Hematopoietic multipotent progenitor cell treated with erythropoietin and hydrocortisone succinate and interleukin-3 and kit ligand, for 6 days (in vitro differentiated cells): ENCODE measurements around the gene CCDC15.

Experiments used
- DNase-seq: peaks from one replicate; pipeline ENCODE4 v3.0.0-alpha.2; 2015

CCDC15 gene

DNA sequence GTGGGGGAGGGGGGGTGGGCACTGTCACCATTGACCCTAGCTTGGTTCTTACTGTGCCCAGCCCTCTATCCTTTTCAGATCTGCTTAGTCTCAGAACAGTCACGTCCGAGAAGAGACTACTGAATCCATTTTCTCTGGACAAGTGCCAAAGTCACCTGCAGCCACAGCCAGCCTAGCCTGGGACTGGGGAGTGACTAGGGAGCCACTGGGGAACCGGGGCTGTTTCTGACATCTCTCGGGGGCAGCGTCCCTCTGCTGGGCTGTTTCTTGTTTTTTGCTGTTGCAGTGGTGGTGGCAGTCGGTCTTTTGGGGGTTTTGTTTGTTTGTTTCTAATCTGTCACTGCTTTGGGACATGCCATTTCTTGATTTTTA lies 117.8 kb downstream of the CCDC15 start:
- no peak for DNase-seq

DNA sequence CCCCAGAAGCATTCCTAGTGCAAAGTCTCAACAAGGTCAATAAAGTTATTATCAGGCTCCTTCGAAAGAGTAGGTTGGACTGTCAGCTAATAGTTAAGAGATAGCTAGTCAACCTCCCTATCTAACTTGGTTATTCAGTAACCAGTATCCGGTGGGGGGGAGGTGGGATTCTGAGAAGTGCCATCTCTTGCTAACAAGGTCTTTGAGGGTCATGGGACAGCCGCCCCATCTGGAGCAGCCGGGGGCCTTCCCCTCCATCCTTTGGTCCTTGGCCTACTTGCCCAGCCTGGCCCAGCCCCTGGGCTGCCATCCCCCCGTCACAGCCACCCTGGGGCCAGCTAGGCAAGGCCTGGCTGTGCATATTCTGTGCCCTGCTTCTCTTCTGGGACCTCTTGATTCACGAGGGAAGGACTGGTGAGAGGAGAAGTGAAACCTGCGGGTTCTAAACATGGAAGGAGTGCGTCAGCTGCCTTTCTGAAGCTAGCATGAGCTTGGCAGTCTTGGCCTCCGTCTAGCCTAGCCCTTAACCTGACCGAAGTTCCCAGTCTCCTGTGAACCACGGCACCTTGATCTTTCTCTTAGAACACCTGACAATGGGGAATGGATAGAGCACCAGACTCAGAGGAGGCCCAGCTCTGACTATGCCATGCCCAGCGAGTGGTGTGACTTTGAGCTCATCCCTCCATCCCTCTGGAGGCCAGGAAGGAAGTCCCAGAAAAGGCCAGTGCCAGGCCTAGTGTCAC lies 118.4 kb downstream of the CCDC15 start:
- DNase-seq, result no peak

DNA sequence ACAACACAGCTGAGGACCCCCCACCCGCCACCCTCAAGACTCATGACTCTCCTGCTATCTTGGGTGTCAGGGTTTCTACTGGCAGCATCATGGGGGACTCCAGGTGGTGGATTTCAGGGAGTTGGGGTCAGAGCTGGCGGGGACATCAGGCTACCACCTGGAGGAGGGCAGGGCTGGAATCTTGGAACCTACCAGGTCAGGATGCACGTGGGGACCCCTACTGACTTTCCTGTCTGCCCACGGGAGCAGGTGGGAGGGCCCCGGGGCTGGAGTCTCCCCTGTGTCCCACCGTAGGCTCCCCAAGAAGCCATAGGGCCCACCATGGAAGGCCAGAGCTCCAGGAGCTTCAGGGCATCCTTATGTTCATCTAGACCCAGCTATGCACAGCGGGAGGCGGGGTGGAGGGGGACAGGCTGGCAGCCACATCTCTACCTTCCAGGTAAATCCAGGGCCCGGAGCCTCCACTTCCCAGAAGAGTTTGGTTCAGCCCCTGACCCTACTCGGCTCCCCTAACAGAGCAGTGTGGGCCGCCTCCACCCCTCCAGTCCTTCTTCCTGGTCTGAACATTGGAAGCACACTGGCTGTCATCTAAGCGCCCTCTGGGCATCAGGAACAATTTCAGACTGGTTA lies 119.1 kb downstream of the CCDC15 start:
- DNase-seq, result no peak

DNA sequence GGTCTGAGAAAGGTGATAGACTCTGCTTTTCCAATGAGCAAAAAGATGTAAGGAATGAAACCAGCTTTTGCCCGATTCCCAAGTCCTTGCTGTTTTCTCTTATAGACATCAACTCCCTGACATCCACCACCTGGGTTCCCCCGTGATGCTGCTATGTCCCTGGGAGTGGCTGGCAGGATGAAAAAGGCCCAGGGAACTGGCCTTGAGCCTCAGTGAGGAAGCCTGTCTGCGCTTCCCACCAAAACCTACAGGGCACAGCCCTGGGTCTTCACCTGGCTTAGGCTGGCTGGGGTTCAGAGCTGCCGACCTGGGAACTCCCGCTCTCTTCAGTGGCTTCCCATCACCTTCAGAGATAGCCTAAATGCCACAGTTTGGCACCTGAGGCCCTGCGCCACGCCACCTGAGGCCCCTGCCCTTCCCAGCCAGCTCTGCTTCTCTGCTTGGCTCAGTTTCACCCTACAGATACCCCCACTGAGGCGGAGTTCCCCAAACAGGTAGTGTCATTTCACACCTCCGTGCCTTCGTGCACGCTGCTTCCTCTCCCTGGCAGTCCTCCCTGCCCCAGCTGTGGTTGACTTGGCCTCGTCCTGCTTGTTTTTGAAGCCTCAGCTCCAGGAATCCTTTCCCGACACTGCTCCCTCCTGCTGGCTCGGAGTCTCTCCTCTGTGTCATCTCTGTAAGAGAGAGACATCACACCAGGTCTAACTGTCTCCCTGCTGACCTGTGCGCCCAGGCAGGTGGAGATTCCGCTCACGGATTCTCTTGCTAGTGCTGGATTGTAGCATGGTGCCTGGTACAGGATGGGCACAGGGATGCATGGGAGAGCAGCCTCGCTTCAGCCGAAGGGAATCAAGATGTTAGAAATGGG lies 119.8 kb downstream of the CCDC15 start:
- no peak for DNase-seq

DNA sequence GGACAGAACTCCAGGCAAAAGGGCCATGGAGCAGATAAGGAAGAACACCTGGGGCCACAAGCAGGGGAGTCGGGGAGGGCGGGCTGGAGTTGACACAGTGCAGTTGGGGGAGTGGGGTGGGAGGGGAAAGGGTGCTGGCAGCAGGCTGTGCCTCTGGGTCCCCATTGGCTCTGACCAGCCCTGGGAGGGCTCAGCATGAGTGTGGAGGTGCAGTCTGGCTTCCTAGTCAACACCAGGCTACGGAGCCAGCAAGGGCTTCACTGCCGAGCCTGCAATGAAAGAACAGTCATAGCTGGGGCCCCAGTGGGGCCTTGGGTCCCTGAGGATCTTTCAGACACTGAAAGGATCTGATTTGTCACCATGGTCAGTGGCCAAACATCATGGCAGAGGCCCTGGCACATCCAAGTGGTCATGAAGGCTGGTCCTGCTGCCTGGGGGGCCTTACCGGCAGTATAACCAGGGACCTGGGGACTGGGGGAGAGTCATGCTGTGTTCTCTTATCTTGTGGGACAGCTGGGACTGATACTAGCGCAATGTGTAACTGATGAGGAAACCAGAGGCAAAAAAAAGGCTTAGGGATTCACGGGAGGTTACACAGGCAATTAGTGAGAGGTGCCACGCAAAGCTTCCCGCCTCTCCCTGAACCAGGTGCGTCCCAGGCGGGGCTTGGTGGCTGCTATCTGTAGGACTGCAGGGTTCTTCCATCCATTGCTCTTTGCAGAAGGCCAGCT lies 120.7 kb downstream of the CCDC15 start:
- DNase-seq, result no peak

DNA sequence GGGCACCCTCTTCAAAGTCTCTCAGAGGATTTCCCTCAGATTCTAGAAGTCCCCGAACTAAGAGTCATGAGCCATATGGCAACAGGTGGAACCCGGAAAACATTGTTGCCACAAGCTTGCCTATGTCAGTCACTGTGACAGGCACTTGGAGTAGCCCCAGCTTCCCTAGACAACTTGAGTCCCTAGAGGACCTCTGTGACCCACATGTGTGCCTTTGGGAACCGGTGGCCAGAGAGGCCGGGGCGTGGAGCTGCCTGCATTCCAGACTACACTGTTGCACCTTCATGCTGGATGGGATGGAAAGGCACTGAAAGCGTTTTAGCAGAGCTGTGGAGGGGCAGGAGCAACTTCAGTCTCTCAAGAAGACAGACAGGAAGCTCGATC lies 121.2 kb downstream of the CCDC15 start:
- DNase-seq, result no peak

DNA sequence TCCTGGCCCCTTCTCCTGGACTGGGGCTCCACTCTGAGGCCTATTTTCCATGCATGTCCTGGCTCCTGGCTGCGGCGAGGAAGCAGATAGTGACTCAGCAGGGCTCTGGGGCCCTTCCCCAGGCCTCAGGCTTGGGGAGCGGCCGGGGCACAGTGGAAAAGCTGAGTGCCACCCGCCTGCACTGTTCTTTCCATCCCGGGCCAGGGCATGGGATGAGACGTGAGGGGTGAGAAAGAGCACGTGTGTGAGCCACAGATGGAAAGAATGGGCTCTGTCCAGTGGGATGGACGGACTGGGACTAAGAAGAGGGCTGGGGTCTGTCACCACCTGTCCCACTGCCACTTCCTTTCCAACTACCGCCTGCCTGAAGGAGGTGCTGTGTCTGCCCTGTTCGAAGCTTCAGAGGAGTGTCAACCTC lies 121.9 kb downstream of the CCDC15 start:
- no peak for DNase-seq

DNA sequence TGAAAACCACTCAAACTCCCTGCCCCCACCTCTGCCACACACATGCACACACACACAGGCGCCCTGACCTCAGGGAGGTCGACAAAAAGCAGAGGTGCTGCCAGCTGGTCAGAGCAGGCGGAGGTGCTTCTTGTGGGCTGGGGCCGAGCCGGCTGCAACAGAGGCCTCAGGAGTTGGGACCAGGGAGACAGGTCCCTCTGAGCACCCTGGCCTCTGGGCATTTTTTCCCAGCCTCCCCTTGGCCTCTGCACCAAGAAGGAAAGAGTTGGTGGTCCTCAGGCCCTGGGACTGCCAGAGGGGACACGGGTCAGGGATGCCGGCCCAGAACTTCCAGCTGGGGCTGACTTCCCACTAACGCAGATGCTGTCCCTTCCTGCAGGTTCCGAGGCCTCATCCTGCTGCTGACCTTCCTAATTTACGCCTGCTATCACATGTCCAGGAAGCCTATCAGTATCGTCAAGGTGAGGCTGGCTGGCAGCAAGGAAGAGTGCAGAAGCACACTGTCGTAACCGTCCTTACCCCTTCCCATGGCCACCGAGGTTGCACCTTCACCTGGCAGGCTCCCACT lies 122.5 kb downstream of the CCDC15 start:
- DNase-seq, result no peak

DNA sequence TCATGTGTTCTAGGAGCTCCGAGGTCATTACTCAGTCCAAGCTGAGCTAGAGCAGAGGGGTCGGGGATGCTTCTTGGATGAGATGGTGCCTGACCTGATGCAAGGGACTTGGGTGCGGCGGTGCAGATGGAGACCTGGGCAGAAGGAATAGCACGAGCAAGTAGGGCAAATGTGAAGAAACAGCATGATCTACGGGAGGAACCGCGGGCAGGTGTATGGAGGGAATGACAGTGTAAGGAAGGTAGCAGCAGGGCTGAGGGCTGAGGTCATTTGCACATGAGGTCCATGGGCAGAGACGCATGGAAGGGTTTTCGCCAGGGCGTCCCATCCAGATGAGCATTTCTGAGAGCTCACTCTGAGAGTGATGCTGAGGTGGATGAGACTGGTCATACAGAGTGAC lies 124.0 kb downstream of the CCDC15 start:
- no peak for DNase-seq

DNA sequence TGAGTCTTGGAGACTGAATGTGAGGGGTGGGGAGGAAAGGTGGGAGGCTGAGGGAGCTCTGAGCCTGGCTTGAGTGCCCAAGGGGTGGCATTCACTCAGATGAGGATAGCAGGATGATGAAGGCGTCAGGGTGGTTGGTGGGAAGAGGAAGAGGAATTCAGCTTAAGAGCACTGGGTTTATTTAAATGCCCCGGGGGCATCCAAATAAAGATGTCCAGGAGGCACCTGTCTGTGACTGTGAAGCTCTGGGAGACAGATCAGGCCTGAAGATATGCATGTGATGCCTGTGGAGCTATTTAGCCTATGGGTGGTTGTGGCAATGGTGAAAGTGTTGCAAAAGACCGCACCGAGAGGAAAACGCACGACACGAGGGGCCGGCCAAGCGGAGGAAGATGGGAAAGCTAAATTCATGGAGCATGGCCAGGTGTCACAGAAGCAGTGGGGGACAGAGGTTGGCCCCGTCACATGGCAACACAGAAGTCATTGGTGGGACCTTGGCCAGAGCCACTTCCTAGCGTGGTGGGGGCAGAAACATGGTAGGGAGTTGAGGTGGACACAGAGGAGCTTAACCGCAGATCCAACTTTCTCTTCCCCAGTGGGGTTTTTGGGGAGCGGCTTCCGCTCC lies 124.6 kb downstream of the CCDC15 start:
- no peak for DNase-seq

DNA sequence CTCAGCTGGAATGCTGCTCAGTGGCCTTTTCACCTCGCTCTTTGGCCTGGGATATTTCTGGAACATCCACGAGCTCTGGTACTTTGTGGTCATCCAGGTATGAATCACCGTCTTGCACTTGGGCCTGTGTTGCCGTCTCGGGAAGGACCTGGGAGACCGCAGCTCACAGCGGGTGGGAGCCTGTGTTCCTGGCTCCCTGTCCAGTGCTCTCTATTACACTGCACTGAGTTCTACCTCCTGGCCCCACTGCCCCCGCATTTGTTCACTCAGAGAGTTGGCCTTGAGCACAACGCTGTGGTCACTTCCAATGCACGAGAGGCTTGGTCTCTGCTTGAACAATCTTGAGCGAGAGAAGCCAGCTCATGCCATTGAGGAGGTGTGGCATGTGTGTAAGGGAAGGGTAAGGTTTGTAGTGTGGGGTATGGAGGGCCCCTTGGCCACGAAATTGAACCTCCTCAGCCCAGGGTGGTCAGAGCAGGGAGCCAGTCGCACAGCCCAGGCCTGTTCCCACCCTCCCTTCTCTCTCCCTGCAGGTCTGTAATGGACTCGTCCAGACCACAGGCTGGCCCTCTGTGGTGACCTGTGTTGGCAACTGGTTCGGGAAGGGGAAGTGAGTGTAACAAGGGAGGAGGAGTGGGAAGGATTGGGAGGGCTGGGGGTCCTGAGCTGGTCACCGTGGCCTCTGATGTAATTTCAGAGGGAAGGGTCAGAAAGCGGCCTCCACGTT lies 125.3 kb downstream of the CCDC15 start:
- DNase-seq, result no peak

DNA sequence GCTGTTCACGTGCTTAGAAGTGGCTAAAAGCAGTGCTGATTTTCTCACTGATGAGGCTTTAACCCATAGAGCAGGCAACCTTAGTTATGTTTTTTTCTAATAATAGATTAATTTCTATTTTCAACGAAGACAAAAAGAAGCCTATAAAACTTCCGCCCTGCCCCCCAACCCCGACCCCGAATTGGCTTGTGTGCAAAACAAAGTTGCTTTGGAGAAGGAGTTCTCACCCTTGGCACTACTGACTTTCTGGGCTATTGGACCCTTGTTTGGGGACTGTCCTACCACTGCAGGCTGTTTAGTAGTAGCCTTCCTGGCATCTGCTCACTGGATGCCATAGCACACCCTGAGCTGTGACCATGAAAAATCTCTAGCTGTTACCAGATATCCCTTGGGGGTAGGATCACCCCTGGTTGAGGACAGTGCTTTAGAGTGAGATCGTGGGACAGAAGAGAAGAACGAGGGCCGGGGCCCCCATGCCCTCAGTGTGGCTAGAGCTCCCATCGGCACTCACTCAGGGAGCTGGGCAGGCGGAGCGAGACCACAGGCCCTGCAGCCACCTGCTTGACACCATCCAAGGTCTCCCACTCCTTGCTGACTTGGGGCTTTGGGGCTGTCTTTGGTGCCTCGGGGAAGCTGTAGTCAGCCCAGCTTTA lies 126.0 kb downstream of the CCDC15 start:
- DNase-seq, result no peak

DNA sequence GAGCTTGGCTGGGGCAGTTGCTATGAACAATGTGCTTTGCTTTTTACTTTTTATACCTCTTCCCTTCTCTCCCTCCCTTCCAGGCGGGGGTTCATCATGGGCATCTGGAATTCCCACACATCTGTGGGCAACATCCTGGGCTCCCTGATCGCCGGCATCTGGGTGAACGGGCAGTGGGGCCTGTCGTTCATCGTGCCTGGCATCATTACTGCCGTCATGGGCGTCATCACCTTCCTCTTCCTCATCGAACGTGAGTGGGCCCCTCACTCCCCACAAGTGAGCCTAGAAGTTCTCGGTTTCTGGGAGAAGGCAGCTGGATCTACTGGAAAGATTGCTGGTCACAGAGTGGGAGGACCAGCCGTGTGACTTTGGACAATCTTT lies 126.5 kb downstream of the CCDC15 start:
- no peak for DNase-seq

DNA sequence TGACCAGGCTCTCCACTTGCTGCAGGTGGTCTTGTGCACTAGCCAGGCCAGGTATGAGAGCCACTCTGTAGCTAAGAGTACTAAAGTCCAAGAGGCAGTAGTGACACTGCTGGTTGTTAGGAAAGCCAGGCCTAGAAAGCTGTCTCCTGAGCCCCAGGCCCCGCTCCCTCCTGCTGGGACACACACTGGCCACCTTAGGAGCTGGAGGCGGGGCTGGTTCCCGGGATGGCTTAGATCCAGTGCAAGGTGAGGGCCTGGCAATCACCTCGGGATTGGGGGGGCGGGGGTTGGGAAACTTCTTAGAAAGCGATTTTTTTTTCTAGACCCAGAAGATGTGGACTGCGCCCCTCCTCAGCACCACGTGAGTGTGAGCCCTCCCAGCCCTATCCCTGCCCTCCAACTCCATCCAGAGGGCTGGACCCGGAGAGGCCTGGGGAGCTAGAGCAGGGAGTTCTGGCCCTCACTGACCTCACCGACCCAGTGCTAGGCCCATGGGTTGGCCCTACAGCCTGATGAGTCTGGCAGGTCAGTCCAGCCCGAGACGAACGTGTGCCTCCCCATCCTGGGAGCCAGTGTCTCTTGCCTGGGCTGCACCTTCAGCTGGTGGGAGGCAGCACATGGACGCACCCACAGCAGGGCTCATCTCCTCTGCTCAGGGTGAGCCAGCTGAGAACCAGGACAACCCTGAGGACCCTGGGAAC lies 127.2 kb downstream of the CCDC15 start:
- no peak for DNase-seq

DNA sequence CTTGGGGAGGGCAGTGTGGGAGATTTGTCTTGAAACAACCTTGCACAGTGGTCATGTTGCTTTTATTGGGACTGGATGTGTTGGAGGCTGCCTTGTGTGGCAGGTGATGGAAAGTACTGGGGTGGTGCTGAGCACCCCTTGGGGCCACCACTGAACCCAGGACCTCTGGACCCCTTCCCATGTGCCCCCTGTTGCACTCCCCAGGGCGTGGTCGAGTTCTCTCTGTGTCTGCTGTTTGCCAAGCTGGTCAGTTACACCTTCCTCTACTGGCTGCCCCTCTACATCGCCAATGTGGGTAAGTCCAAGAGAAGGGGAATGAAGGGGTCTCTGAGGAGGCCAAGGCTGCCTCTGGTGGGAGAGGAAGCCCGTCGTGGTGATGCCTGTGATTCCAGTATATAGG lies 128.0 kb downstream of the CCDC15 start:
- DNase-seq, result no peak

DNA sequence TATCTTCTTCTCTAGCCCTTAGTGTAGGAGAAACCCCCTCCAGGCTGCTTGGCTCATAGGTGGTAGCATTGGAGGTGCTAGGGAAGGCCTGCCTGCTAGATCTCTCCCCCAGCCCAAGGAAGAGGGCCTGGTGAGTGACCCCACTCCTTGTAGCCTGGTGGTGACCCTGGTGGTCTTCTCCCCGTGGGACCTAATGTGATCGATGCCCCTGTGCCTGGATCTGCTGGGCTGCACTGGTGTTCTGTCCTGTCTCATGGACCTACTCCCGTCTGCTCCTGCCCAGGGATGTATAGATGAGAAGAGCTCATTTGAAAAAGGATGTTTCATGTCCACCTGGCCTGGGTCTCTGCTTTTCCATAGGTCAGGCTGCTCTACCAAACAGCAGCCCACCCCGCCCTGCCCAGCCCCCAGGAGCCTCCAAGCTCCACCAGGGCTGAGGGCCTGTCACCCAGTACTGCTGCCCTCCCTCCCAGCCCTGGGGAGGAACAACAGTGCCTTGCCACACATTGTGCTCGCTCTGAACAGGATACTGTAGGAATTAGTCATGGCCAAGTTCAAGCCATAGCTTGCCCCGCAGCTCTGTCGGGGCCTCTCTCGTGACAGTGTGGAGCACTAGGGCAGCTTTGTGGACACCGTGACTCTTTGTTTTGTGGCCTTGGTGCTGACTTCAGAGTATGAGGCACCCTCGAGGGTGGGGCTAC lies 128.8 kb downstream of the CCDC15 start:
- DNase-seq, result no peak

DNA sequence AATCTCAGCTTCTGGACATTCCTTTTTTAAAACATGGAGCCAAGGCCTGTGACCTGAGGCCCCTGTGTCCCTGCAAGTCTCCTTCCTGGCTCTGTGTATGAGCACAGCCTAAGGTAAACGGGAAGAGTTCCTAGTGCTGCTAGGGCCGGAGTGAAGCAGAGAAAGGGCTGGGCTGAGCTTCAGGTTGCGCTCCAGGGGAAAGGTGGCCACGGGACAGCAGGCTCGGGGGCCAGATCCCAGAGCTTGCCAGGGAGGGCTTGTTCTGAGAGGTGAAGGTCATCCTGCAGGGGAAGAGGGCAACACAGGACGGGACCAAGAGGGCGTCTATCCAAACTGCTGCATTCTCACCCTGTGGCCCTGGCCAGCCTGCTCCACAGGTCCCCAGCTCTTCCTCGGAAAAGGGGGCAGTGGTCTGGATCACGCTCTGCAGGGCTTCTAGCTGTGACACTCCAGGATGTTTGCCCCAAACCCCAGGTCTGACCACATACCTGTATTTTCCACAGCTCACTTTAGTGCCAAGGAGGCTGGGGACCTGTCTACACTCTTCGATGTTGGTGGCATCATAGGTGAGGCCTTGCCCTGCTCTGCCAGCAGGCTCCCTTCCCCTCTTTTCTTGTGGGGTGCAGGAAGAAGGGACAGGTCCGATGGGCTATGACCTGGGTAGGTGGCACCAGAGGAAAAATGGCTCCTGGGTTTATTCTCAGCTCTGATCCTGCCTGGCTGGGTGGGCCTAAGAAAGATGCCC lies 129.5 kb downstream of the CCDC15 start:
- DNase-seq, result no peak

DNA sequence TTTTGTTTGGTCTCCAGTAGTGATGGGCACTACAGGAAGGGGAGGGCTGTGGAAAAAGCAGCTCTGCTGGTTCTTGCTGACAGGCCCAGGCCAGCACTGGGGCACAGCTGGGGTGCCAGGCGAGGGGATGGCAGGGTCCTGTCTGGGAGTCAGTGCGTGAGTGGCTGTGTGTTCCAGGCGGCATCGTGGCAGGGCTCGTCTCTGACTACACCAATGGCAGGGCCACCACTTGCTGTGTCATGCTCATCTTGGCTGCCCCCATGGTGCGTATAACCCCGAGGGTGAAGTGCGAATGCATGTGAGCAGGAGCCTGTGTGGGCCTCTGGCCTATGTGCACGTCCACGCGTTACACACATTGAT lies 130.0 kb downstream of the CCDC15 start:
- no peak for DNase-seq

DNA sequence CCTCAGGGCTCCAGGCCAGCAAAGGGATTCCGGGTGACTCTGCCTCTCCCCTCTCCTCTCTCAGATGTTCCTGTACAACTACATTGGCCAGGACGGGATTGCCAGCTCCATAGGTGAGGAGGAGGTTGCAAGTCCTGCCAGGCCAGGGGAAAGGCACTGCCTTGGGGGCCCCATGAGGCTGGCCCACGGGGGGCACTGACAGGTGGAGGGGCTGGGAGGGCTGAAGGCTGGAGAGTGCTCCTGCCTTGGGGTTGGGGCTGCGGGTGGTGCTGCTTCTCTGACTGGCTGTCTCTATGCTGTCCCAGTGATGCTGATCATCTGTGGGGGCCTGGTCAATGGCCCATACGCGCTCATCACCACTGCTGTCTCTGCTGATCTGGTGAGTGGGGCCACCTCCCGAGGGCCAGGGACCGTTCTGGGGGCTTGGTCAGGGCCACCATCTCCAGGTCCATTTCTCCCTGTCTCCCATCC lies 130.8 kb downstream of the CCDC15 start:
- DNase-seq, result no peak
